ENCODE results near the gene MPIG6B.

- TF ChIP-seq CTCF (conservative IDR thresholded peaks at IDR 0.05; ENCODE audit: low read length): no peak
- no peak for TF ChIP-seq EZH2phosphoT487 (IDR thresholded peaks at IDR 0.05; ENCODE audit: borderline replicate concordance, low read depth, low read length)
Observed at GRCh38 chr6:31752739-31753319, 29.7 kb downstream of the MPIG6B start.
